GM18868 (cell line): Measurements from ENCODE around the gene PARD3.

Source experiments
- ATAC-seq: cut with Tn5 transposase; IDR thresholded peaks from one replicate; pipeline ENCODE4 v1.9.1; 2021; ENCODE audit warnings: mild to moderate bottlenecking, moderate library complexity; ENCODE audit not compliant: unreplicated experiment

The PARD3 gene

GRCh38 chr10:34699904-34700517 lies 115.1 kb downstream of the PARD3 start:
- ATAC-seq, result no peak

DNA sequence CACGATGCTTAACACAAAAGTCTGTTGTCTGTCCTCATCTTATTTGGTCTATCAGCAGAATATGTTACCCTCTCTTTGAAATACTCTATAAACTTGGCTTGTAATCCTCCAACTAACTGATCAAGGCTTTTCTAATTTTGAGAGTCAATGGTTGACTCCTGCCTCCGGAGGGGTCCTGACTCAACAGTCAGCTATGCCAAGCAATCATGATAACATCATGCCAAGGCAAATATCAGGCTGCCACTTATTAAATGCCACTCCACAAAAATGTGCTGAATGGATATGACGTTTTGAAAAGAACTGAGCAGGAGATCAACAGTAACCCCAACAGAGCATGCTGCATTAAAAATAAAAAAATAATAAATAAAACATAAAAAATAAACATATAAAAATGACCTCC lies 116.1 kb downstream of the PARD3 start:
- no peak for ATAC-seq

DNA sequence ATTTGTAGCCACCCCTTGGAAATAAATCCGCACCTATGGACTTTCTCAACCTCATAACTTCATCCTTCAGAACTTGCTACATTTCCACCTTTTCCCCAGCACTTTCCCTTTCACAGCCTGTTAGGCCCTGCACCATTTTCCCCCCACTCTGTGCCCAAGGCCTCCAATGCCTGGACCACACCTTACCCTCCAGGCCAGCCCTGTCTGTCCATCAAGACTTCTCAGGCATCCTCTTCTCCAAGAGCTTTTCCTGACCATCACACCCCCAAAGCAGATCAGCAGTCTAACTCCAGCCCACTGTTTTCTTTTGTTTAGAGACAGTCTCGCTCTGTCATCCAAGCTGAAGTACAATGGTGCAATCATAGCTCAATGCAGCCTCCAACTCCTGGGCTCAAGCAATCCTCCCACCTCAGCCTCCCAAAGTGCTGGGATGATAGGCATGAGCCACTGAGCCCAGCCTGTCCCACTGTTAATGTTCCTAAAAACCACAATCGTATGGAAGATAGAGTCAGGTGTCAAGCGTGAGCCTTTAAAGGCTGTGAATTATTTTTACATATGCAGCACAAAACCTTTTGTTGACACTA lies 116.8 kb downstream of the PARD3 start:
- no peak for ATAC-seq

- ATAC-seq, result no peak
These were observed 117.5 kb downstream of the PARD3 start for GRCh38 chr10:34697351-34698247.

DNA sequence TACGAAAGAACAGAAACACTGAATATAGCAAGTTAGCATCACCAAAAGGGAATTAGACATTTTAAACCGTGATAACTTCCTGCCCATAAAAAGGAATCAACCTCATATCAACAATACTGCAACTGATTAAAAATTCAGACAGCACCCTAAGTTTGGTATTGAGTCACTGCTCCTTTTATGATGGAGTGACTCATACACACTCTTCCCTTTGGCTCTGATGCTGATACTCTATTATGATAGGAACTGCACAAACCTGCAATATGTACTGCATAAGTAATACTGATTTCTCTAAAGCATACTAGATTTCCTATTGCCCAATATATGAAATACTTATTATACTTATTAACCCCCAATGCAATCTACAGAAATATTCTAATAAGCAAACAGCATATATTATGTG lies 118.7 kb downstream of the PARD3 start:
- peak; percentile 70 for ATAC-seq

DNA sequence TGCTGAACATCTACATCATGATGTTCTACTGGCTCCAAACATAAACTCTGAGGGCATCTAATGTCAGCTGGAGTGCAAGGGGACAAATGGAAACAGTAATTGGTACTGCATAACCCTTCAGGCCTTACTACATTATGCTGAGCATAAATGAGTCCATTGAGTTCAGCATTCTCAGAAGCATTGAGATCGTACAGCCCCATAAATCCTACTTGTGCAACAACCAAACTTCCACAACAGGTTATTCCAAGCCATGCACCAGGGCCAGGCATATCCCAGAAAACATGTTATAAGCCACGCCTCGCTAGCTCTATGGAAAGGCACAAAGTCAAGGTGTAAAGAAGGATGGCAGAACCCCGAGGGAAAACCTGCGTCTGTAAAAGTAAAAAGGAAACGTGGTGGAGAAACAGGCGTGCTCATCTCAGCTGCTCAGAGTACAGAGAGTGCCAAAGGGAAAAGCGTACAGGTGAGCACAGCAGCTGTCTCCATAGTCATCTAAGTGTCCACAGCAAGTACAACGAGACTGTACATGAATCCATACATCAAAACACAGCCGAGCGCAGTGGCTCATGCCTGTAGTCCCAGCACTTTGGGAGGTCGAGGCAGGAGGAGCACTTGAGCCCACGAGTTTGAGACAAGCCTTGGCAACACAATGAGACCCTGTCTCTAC lies 124.6 kb downstream of the PARD3 start:
- ATAC-seq, result no peak

DNA sequence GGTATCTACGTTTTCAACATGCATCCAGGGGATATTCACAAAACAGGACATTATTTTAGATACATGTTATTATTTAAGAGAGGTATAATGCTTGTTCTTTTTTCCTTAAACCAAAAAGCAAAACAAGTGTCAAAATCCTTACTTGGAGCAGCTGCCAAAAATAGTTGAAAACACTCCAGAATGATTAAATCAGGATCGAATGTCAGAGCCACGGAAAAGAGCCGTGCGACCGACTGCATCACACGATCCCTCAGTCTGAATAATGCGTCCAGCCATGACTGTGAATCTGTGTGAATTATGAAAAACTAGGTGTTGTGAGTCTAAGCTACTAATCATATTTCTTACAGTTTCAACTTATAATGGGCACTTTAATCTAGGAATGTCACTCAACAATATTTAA lies 126.0 kb downstream of the PARD3 start:
- ATAC-seq, result no peak

DNA sequence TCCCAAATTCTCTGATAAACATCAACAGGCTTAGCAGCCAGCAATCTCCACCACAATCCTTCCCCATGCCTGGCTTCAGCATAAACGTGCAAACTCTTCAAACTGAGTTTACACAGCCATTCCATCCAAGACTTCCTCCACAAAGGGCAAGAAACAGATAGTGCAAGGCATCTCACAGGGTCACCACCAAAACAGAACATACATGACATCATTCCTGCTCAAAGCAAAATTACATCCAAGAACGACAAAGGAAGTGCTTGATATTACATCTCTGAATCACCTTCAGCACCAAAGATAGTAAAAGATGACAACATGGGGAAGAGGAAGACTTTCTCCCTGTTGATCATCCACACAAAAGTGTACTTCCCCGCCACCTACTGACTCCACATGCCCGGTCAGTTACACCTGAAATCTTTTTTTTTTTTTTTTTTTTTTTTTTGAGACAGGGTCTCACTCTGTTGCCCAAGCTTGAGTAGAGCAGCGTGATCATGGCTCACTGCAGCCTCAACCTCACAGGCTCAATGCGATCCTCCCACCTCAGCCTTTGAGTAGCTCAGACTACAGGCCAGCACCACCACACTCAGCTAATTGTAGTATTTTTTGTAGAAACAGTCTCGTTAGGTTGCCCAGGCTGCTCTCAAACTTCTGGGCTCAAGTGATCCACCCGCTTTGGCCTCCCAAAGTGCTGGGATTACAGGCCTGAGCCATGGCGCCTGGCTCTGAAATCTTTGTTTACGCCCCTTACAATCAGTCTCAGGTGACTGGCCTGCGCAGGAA lies 127.5 kb downstream of the PARD3 start:
- no peak for ATAC-seq

- ATAC-seq, result no peak
These were observed 132.5 kb downstream of the PARD3 start for GRCh38 chr10:34682580-34682979.

GRCh38 chr10:34681933-34682332 lies 133.2 kb downstream of the PARD3 start:
- no peak for ATAC-seq

GRCh38 chr10:34679177-34679576 lies 135.9 kb downstream of the PARD3 start:
- ATAC-seq, result no peak

- ATAC-seq, result no peak
These were observed 137.5 kb downstream of the PARD3 start for GRCh38 chr10:34677591-34677990.

DNA sequence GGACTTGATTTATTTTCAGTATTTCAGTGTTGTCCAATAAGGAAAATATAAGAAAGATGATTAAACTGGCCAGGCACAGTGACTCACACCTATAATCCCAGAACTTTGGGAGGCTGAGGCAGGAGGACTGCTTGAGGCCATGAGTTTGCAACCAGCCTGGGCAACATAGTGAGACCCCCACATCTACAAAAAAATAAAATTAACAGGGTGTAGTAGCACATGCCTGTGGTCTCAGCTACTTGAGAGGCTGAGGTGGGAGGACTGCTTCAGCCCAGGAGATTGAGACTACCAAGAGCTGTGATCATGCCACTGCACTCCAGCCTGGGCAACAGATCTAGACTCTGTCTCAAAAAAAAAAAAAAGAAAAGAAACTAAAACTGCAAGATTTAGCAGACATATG lies 138.0 kb downstream of the PARD3 start:
- no peak for ATAC-seq

DNA sequence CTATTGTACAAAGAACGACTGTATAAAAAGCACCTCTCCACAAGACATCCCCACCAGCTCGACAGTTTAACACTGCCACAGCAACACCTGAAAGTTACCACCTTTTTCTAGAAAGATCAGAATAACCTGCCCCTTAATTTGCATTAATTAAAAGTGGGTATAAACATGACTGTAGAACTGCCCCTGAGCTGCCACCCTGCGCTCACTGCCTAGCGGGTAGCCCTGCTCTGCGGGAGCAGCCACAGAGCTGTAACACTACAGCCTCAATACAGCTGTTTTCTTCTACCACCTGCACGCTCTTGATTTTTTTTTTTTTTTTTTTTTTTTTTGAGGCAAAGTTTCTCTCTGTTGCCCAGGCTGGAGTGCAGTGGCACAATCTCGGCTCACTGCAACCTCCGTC lies 140.9 kb downstream of the PARD3 start:
- no peak for ATAC-seq

GRCh38 chr10:34670081-34670480 lies 145.0 kb downstream of the PARD3 start:
- no peak for ATAC-seq

- ATAC-seq, result no peak
These were observed 146.0 kb downstream of the PARD3 start for GRCh38 chr10:34669079-34669478.

GRCh38 chr10:34667177-34667576 lies 147.9 kb downstream of the PARD3 start:
- ATAC-seq, result no peak

- ATAC-seq, result peak; percentile 71
These were observed 148.9 kb downstream of the PARD3 start for GRCh38 chr10:34666008-34666704.

DNA sequence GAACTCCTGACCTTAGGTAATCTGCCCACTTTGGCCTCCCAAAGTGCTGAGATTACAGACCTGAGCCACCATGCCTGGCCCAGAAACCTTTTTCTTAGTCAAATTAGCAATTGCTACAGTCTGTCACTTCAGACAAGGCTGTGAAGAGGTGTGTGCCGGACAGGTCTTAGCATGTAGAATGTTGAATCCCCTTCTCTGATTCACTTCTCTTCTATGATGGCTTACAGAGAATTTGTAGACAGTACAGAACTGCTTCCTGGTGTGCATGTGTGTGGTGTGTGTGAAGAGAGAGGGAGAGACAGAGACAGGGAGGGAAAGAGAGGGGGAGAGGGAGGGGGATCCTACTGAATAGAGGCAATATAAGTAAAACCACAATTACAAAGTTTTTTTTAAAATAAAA lies 150.4 kb downstream of the PARD3 start:
- ATAC-seq, result no peak

GRCh38 chr10:34661580-34661979 lies 153.5 kb downstream of the PARD3 start:
- ATAC-seq, result no peak
